Activated naive CD8-positive, alpha-beta T cell treated with anti-CD3 and anti-CD28 coated beads, Interleukin-2, amount 10 ng/mL, durations not matched to agents 7 days and 5 days (primary cell): ENCODE results near the gene PAOX. TPM values are rescaled to one million over a fixed set of nuclear protein-coding genes. Genes with fewer than 3 reads are reported as not detected.

Experiments used
- ATAC-seq: fragments of 150-1000 bp; cut with Tn5 transposase; one replicate; pipeline ENCODE4 v1.10.0; 2021; ENCODE audit warnings: low read depth, moderate library complexity
- POLR2A ChIA-PET: fragments of 350-600 bp; sonication (Branson Sonifier 250); formaldehyde crosslinking; loops from one replicate; lab custom pipeline; 2021; ENCODE audit warnings: antibody characterized with exemption; lab: Charles Lee
- DNase-seq: peaks from one replicate; pipeline ENCODE4 v3.0.0; 2021
- H3K27ac Mint-ChIP-seq: one replicate; pipeline ENCODE4 v1.8.0; 2022; ENCODE audit warnings: mild to moderate bottlenecking, mixed read lengths
- H3K27me3 Mint-ChIP-seq: one replicate; pipeline ENCODE4 v1.8.0; 2022; ENCODE audit warnings: mild to moderate bottlenecking, moderate library complexity, mixed read lengths
- H3K36me3 Mint-ChIP-seq: one replicate; pipeline ENCODE4 v1.8.0; 2021; ENCODE audit warnings: mild to moderate bottlenecking, mixed read lengths
- H3K4me1 Mint-ChIP-seq: one replicate; pipeline ENCODE4 v1.8.0; 2021; ENCODE audit warnings: mixed read lengths
- H3K4me3 Mint-ChIP-seq: one replicate; pipeline ENCODE4 v1.8.0; 2022; ENCODE audit warnings: mild to moderate bottlenecking, moderate library complexity, mixed read lengths
- H3K9me3 Mint-ChIP-seq: one replicate; pipeline ENCODE4 v1.8.0; 2021; ENCODE audit warnings: mixed read lengths
- total RNA-seq, 2 experiments: library from RNA; stranded (reverse); gene quantifications; one replicate each; pipeline ENCODE4 v1.2.3, GENCODE V29; 2021

The PAOX gene
- total RNA-seq, 2 experiments from 2014 or later = 7.2 to 9.9 TPM

DNA sequence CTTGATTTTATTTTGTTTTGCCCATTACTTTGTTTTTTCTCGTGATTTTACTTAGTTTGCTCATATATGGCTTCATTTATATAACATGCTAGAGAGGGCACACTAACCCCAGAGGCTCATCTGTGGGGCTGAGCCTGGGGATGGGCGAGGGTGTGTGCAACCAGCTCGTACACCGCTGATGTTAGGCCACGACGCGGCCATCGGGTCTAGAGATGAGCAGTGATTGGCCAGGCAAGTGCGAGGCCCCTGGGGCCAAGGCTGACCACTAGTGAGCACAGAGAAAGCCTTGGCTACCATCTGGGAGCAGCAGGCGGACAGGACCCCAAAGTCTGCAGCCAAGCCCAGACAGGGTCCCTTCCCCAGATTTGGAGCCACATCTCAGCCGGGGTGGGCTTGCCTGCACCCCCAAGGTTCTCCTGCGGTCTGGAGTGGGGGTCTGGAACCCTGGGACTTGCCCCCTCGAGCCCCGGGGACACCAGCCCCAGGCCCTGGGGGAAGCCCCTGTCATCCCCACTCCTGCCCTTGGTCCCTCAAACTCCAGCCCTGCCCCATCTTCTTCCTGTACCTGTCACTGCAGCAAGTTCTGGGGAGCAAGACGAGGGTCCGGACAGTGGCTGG is 25.0 kb upstream of the PAOX start:
- H3K9me3 Mint-ChIP-seq = no peaks in the 10 kb centered on the region
- H3K4me3 Mint-ChIP-seq = no peak overlapping the region
- no peaks in the 10 kb centered on the region for H3K36me3 Mint-ChIP-seq
- POLR2A ChIA-PET = interaction anchor here (1.2 kb wide), 1 partner anchor 36 kb away, joined by 3 read pairs; no protein-coding TSS in a partner anchor
- ATAC-seq = no peak
- no peaks in the 10 kb centered on the region for H3K4me1 Mint-ChIP-seq
- no peak for DNase-seq
- no peaks in the 10 kb centered on the region for H3K27me3 Mint-ChIP-seq
- H3K27ac Mint-ChIP-seq = no peak overlapping the region

DNA sequence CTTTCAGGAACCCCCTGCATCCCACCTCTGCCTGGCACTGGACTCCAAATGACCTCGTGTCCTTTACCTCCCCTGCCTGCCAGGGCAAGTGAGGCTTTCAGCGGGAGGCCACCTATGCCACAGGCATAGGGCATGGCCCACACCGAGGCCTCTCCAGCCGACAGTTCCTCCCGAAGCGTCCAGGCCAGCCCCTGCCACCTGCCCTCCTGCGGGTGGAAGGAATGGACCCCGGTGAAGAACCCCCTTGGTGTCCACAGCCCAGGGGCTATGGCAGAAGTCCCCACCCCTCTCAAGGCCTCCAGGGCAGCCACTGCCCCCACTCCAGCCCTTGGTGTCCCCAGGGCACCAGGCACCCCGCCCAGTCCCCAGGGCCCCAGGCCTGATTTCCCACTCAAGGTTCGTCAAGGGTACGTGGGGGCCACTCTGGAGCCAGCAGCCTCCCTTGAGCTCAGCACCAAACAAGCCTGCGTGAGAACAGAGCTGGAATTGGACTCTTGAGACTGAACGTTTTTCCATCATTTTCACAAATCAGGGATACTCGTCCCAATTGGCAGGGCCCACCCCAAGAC is 24.3 kb upstream of the PAOX start:
- no peaks in the 10 kb centered on the region for H3K36me3 Mint-ChIP-seq
- no peaks in the 10 kb centered on the region for H3K9me3 Mint-ChIP-seq
- POLR2A ChIA-PET = no interaction called here
- ATAC-seq (no peak), DNase-seq (no peak)
- no peaks in the 10 kb centered on the region for H3K4me1 Mint-ChIP-seq
- no peak overlapping the region for H3K4me3 Mint-ChIP-seq
- H3K27ac Mint-ChIP-seq = no peak overlapping the region
- no peaks in the 10 kb centered on the region for H3K27me3 Mint-ChIP-seq

DNA sequence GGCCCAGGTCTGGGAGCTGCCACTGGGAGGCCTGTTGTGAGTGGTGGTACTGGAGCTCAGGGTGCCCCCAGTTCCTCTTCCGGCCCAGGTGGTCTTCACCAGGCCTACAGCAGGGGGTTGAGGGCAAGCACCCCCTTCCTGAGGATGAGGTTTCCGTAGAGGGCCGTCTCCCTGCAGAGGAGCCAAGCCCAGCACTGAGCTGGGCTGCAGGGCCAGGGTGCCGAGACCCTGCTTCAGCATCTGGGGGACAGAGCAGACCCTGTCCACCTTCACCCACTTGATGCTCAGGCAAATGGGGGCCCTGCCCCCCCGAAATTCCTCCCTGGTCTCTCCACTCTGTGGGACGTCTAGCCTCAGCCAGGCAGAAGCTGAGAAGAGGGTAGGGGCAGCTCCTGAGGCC is 23.8 kb upstream of the PAOX start:
- Mint-ChIP-seq H3K4me3 (no peak overlapping the region), H3K9me3 (no peaks in the 10 kb centered on the region), H3K4me1 (peaks cover 1% of the 10 kb centered on the region), H3K27ac (no peak overlapping the region), H3K36me3 (no peaks in the 10 kb centered on the region), H3K27me3 (no peaks in the 10 kb centered on the region)
- POLR2A ChIA-PET = no interaction called here
- ATAC-seq = no peak
- no peak for DNase-seq

DNA sequence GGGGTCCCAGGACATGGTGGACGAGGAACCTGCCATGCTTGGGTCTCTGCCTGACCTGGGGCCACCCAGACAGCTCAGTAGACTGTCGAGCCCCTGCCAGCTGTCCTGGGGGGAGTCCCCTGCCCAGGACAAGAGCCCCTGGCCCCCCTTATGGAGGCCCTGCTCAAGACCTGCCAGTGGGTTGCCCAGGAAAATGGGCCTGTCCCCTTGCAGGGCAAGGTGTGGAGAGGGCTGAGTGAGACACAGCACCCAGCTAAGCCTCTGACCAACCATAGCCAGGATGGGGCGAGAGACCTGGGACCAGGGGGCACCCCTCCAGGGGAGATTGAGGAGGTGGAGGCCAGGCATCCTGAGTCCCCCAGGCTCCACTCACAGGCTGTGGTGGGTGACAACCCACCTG is 23.1 kb upstream of the PAOX start:
- Mint-ChIP-seq H3K27me3 (no peaks in the 10 kb centered on the region), H3K9me3 (no peaks in the 10 kb centered on the region), H3K36me3 (no peaks in the 10 kb centered on the region), H3K4me3 (peak overlapping the region; percentile 55), H3K4me1 (peaks cover 1% of the 10 kb centered on the region), H3K27ac (no peak overlapping the region)
- POLR2A ChIA-PET = no interaction called here
- ATAC-seq (no peak), DNase-seq (no peak)

DNA sequence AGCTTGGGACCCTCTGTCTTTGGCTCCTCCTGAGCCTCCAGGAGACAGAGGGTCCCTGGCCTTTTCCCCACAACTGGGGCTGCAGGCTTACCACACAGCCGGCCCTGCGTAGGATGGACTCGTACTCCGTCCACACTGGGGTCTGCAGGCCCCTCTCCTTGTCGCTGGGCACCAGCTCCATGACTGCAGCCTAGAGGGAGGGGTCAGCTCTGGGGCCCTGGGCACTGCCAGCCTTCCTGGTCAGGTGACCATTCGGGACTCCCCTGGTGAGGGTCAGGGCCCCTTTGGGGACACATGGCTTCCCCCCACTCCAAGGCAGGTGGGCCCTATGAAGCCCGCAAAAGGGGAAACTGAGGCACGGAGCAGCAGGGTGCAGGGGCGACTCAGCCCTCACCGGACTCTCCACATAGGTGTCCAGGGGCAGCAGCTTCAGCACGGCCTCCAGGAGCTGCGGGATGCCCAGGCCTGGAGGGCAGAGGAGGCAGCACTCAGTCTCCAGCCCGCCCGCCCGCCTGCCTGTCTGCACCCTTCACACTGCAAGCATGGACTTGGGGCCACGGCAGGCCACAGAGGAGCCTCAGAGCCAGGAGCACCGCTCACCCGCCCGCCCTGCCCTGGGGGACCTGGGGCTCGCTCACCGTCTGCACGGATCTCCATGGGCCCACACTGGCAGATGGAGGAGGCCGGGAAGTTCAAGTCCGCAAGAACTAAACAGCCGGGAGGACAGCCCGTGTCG is 22.3 kb upstream of the PAOX start:
- Mint-ChIP-seq H3K4me3 (peak overlapping the region; percentile 69), H3K4me1 (peaks cover 1% of the 10 kb centered on the region), H3K27me3 (no peaks in the 10 kb centered on the region), H3K9me3 (no peaks in the 10 kb centered on the region), H3K36me3 (no peaks in the 10 kb centered on the region), H3K27ac (peak overlapping the region; percentile 56)
- POLR2A ChIA-PET = interaction anchor here (0.6 to 1.7 kb wide), 3 partner anchors 16 to 33 kb away, joined by 3 to 7 read pairs (median 4); partner anchors contain the start of genes CALY and ECHS1
- ATAC-seq (no peak), DNase-seq (no peak)

DNA sequence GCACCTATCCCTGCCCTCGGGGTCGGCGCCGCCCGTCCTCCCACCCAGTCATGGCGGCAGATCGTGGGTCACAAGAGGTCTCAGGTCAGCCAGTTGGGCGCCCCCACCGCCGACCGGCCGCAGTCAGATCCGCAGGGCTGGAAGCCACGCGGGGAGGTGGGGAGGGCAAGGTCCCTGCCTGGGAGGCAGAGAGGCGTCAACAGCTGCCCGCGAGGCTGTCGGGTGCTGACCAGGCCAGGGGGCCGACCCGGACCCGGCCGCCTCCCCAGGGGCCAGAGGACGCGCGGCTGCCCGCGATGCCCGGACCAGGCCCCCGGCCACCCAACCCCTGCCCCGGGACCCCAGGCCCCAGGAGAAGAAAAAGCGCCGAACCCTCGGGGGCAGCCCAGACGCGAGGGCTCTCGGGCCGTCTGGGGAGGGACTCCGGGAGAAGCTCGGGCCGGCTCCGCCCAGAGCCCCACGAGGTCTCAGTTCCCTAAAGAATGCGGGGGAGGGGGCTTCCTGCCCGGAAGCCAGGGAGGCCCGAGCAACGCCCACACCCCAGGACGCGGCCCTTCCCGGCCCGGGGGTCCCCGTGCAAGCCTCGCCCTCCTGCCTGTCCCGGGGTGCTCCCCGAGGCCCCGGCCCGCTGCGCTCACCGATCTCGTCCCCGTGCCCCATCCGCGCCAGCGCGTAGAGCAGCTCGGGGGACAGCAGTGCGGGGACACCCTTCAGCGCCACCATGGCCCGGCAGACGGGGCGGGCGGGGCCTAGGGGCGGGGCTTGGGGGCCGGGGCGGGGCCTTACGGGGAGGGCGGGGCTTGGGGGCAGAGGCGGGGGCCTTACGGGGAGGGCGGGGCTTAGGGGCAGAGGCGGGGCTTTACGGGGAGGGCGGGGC is 21.5 kb upstream of the PAOX start, which contains the start of gene FUOM:
Gene FUOM, minus strand, starts transcription at position 735 of the 877 bp plus-strand sequence. Its CDS starts 12 bp downstream, at position 723.
- no peaks in the 10 kb centered on the region for H3K36me3 Mint-ChIP-seq
- H3K4me1 Mint-ChIP-seq = peaks cover 1% of the 10 kb centered on the region
- no peaks in the 10 kb centered on the region for H3K27me3 Mint-ChIP-seq
- H3K9me3 Mint-ChIP-seq = no peaks in the 10 kb centered on the region
- DNase-seq = peak; percentile 79
- POLR2A ChIA-PET = interaction anchor here (0.6 to 1.7 kb wide), 4 partner anchors 10 to 32 kb away, joined by 3 to 7 read pairs (median 4); partner anchors contain the start of genes CALY, ECHS1 and PRAP1
- peak; percentile 87 for ATAC-seq
- peak within 1 kb of the TSS; percentile 69 for H3K4me3 Mint-ChIP-seq
- peak within 1 kb of the TSS; percentile 56 for H3K27ac Mint-ChIP-seq

DNA sequence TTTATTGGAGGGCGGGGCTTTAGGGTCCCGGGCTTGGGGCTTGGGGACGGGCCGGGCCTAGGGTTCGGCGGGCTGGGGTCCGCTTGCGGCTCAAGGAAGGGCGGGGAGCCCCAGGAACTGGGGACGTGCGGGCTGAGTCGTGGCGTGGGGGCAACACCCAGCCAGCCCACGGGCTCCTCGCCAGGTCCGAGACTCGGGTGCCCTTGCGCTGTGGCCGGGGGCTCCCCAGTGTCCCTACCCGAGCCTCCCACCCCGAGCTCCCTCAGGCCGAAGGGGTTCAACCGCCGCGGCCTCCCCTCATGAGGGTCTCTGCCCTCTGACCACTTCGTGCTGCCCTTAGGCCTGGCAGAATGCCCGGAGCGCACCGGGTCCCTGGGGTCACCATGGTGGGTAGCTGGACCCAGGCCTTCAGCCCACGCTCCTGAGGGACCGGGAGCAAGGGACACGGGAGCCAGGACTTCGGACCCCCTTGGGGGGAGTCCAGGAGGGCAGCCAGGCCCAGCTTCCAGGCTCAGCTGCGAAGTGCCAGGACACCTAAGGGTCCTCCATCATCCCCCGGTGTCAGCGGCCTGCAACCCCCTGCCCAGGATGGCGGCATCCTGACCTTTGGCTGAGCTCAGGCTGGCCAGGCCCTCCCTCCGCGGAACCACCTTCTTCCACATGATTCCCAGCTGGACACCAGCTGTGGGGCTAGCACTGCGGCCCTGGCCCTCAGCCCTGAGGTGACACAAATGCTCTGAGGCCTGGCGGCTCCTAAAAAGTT is 20.7 kb upstream of the PAOX start:
- Mint-ChIP-seq H3K9me3 (no peaks in the 10 kb centered on the region), H3K27ac (no peak overlapping the region), H3K4me3 (no peak overlapping the region), H3K4me1 (peaks cover 1% of the 10 kb centered on the region), H3K27me3 (no peaks in the 10 kb centered on the region), H3K36me3 (no peaks in the 10 kb centered on the region)
- DNase-seq (peak; percentile 51), ATAC-seq (no peak)
- POLR2A ChIA-PET = interaction anchor here (1.0 to 1.7 kb wide), 4 partner anchors 11 to 32 kb away, joined by 3 to 7 read pairs (median 4); partner anchors contain the start of genes CALY, ECHS1 and PRAP1

DNA sequence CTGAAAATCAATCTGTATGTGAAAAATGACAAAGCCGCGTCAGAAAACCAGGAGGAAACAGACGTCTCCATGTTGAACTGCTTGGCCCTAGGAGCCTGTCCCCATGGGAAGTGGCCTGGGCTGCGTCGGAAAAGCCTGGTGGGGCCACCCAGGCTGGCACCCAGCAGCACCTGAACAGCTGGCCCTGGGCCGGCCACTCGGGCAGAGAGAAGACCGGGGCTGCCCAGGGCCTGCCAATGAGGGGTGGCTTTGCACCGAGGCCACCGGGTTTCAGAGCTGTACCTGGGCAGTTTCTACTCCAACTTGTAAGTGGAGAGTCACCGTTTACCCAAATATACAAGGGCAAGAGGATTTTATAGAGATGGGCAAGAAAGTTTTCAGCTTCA is 20.1 kb upstream of the PAOX start:
- DNase-seq = peak; percentile 30
- Mint-ChIP-seq H3K9me3 (no peaks in the 10 kb centered on the region), H3K27ac (no peak overlapping the region), H3K4me3 (no peak overlapping the region), H3K27me3 (no peaks in the 10 kb centered on the region), H3K4me1 (peaks cover 1% of the 10 kb centered on the region), H3K36me3 (no peaks in the 10 kb centered on the region)
- no peak for ATAC-seq
- POLR2A ChIA-PET = interaction anchor here (0.7 to 1.1 kb wide), 2 partner anchors 14 to 19 kb away, joined by 3 read pairs; partner anchors contain the start of gene ECHS1

DNA sequence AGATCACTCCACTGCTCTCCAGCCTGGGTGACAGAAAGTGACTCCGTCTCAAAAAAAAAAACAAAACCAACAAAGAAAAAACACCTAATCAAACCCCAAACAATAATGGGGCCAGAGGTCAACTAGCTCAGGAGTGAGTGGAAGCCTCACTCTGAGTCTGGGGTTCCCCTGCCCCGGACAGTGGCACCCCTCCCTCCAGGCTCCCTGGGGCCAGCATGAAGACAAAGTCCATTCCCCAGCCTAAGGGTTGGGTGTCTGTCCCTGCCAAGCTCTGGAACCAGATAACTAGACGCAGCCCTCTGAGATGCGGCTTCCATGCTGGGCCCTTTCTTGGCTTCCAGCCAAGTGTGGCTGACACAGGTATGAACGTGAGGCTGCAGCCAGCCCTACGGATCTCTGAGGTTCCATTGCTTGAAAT is 19.5 kb upstream of the PAOX start:
- Mint-ChIP-seq H3K36me3 (no peaks in the 10 kb centered on the region), H3K4me1 (peaks cover 1% of the 10 kb centered on the region), H3K9me3 (no peaks in the 10 kb centered on the region), H3K27ac (no peak overlapping the region), H3K4me3 (no peak overlapping the region), H3K27me3 (no peaks in the 10 kb centered on the region)
- ATAC-seq = no peak
- no peak for DNase-seq
- POLR2A ChIA-PET = interaction anchor here (0.7 kb wide), 1 partner anchor 19 kb away, joined by 3 read pairs; no protein-coding TSS in a partner anchor

DNA sequence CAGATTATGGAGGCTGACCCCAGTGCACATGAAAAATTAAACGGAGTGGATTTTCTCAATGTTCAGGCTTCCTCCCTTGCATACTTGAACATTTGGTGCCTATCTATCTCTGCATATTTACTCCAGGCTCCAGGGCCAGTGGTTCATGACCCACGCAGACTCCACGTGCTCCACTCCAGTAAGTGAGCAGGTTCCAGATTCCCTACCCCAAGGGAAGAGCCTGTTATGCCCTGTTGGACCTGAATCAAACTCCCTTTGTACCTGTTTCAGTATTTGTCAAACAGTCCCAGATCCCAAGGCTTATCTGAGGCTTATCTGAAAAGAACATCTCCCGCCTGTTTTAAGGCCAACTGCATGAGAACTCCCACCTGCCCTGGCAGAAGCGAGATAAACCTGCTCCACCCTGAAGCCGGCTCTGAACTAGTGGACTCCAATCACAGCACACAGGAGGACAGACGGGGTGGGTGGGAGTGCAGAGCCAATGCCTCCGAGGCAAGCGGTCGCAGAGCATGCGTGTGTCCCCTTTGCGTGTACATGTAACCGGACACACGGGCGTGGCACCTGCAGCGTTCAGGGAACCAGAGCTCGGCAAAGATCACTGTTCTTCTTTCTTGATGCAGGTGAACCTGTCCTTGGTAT is 19.0 kb upstream of the PAOX start:
- H3K4me1 Mint-ChIP-seq = peaks cover 1% of the 10 kb centered on the region
- no peak overlapping the region for H3K4me3 Mint-ChIP-seq
- no peaks in the 10 kb centered on the region for H3K27me3 Mint-ChIP-seq
- no peaks in the 10 kb centered on the region for H3K9me3 Mint-ChIP-seq
- ATAC-seq (no peak), DNase-seq (no peak)
- POLR2A ChIA-PET = no interaction called here
- no peak overlapping the region for H3K27ac Mint-ChIP-seq
- no peaks in the 10 kb centered on the region for H3K36me3 Mint-ChIP-seq

DNA sequence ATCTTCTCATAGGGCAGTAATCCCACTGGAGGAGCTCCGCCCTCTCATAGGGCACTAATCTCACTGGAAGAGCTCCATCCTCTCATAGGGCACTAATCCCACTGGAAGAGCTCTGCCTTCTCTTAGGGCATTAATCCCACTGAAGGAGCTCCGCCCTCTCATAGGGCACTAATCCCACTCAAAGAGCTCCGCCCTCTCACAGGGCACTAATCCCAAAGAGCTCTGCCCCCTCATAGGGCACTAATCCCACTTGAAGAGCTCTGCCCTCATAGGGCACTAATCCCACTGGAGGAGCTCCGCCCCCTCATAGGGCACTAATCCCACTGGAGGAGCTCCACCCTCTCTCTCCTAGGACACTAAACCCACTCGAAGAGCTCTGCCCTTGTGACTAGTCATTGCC is 17.8 kb upstream of the PAOX start:
- no peaks in the 10 kb centered on the region for H3K36me3 Mint-ChIP-seq
- no peaks in the 10 kb centered on the region for H3K27me3 Mint-ChIP-seq
- no peak overlapping the region for H3K4me3 Mint-ChIP-seq
- H3K9me3 Mint-ChIP-seq = no peaks in the 10 kb centered on the region
- H3K4me1 Mint-ChIP-seq = peaks cover 1% of the 10 kb centered on the region
- DNase-seq (no peak), ATAC-seq (no peak)
- POLR2A ChIA-PET = no interaction called here
- peak overlapping the region; percentile 43 for H3K27ac Mint-ChIP-seq
